Measurements from ENCODE around the gene TMEM101. TPM values are rescaled to one million over a fixed set of nuclear protein-coding genes. Genes with fewer than 3 reads are reported as not detected.

Gene TMEM101
- total RNA-seq, 1 donor from 2014 or later: 42.9 TPM

GRCh38 chr17:44010966-44011647, 3.7 kb downstream of the TMEM101 start:
- H3K4me3 ChIP-seq (ENCODE audit: low read depth, low read length): no peak overlapping the region
- no peak for DNase-seq (ENCODE audit: low read depth)
- TF ChIP-seq CTCF (conservative IDR thresholded peaks at IDR 0.05; ENCODE audit: low read depth, low read length): no peak

- TF ChIP-seq CTCF (conservative IDR thresholded peaks at IDR 0.05; ENCODE audit: low read depth, low read length): no peak
- DNase-seq (ENCODE audit: low read depth): no peak
- no peak overlapping the region for H3K4me3 ChIP-seq (ENCODE audit: low read depth, low read length)
Observed at GRCh38 chr17:44008205-44008909, 6.4 kb downstream of the TMEM101 start.

- no peak for TF ChIP-seq CTCF (conservative IDR thresholded peaks at IDR 0.05; ENCODE audit: low read depth, low read length)
- DNase-seq (ENCODE audit: low read depth): no peak
- peak overlapping the region; percentile 53 for H3K4me3 ChIP-seq (ENCODE audit: low read depth, low read length)
Observed at GRCh38 chr17:44007346-44008204, 7.2 kb downstream of the TMEM101 start.

GRCh38 chr17:44006598-44007345, 8.0 kb downstream of the TMEM101 start:
- DNase-seq (ENCODE audit: low read depth): peak; percentile 76
- peak; percentile 64 for TF ChIP-seq CTCF (conservative IDR thresholded peaks at IDR 0.05; ENCODE audit: low read depth, low read length)
- peak overlapping the region; percentile 84 for H3K4me3 ChIP-seq (ENCODE audit: low read depth, low read length)

GRCh38 chr17:44006272-44006597, 8.5 kb downstream of the TMEM101 start:
- no peak for TF ChIP-seq CTCF (conservative IDR thresholded peaks at IDR 0.05; ENCODE audit: low read depth, low read length)
- H3K4me3 ChIP-seq (ENCODE audit: low read depth, low read length): peak overlapping the region; percentile 84

GRCh38 chr17:44005527-44006271, 9.1 kb downstream of the TMEM101 start:
- TF ChIP-seq CTCF (conservative IDR thresholded peaks at IDR 0.05; ENCODE audit: low read depth, low read length): peak; percentile 33
- DNase-seq (ENCODE audit: low read depth): no peak
- peak overlapping the region; percentile 84 for H3K4me3 ChIP-seq (ENCODE audit: low read depth, low read length)

More at GRCh38 chr17:44006272-44006597, 8.5 kb downstream of the TMEM101 start:
- DNase-seq (ENCODE audit: low read depth): no peak
